MM.1S (cell line): Measurements from ENCODE around the gene GPC3.

ENCODE experiments used
- CTCF ChIP-seq: fragments of 300-600 bp; sonication (generic); IDR thresholded peaks from 2 replicates; pipeline ENCODE4 v1.5.1; 2016; ENCODE audit warnings: antibody characterized with exemption, low read length, mixed read lengths
- EZH2 ChIP-seq: fragments of 300-600 bp; sonication (generic); optimal IDR thresholded peaks from 2 replicates; pipeline ENCODE3; 2017; ENCODE audit warnings: low read depth, mild to moderate bottlenecking, antibody characterized with exemption, low read length, mixed read lengths
- EZH2phosphoT487 ChIP-seq: fragments of 300-600 bp; sonication (generic); IDR thresholded peaks from 2 replicates; pipeline ENCODE4 v1.6.1; 2018; ENCODE audit warnings: antibody characterized with exemption, low read length

GRCh38 chrX:133574716-133575115 lies 410.7 kb downstream of the GPC3 start:
- TF ChIP-seq CTCF: no peak
- no peak for TF ChIP-seq EZH2
- no peak for TF ChIP-seq EZH2phosphoT487
